Activated T-cell treated with anti-CD3 and anti-CD28 coated beads for 4 hours (primary cell): ENCODE results near the gene SLC18A2.
"Not testable (repeated sequence)": the region's sequence is repeated elsewhere in the genome, so short reads cannot be mapped to it uniquely, and the experiment has no call there.

Experiments used
- DNase-seq: peaks from one replicate; pipeline ENCODE4 v3.0.0-alpha.2; 2020

The SLC18A2 gene

GRCh38 chr10:117266400-117266799, 25.5 kb downstream of the SLC18A2 start:
- DNase-seq = no peak

- DNase-seq = no peak
These were observed 25.9 kb downstream of the SLC18A2 start for GRCh38 chr10:117266812-117267211.

DNA sequence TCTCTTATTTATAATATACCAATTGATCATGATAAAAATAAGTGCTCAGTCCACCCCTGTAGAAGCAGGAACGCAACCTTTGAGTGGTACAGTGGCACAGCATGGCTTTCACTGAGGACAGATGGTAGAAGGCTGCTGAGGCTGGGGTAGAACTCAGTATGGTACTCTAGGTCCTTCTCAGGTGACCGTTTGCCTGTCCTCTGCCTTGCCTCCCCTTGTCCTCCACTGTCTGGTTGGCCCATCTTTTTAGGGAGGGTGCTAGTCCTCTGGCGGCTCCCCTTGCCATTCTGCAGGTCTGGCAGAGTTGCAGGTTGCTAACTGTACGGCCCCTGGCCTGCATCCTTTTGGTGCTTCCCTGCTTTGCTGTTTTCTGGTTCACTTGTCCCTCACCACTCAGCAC, 27.3 kb downstream of the SLC18A2 start:
- no peak for DNase-seq

DNA sequence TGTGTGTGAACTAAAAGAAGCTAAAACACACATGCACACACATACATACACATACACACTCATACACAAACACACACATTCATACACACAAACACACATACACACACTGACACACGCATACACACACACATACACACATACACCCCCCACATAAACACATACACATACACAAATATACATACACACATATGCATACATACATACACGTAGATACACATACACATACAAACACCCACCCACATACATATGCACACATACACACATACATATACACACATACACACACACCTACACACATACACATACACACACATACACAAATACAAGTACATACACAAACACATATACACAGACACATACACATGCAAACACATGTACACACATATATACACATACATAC, 28.0 kb downstream of the SLC18A2 start:
- DNase-seq = no peak

- no peak for DNase-seq
These were observed 30.5 kb downstream of the SLC18A2 start for GRCh38 chr10:117271427-117271826.

- DNase-seq = no peak
These were observed 31.5 kb downstream of the SLC18A2 start for GRCh38 chr10:117272195-117273076.

DNA sequence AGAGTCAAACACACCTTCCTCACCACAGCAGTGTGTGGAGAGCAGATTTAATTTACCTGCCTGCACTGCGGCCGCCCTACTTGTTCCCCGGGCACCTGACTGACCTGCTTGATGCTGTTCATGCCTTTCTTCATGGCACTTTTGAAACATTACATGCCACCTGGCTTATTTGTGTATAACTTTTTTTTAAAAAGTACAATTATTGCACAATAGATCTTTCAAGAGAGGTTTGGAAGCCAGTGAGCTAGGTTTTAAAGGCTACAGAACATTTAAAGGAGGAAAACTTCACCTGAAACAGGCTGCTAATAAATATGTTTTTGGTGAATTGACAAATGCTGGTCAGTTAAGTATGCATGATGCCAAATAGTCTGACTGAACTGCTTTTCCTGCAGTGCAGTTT, 33.1 kb downstream of the SLC18A2 start:
- no peak for DNase-seq

GRCh38 chr10:117274509-117274908, 33.6 kb downstream of the SLC18A2 start:
- DNase-seq = no peak

DNA sequence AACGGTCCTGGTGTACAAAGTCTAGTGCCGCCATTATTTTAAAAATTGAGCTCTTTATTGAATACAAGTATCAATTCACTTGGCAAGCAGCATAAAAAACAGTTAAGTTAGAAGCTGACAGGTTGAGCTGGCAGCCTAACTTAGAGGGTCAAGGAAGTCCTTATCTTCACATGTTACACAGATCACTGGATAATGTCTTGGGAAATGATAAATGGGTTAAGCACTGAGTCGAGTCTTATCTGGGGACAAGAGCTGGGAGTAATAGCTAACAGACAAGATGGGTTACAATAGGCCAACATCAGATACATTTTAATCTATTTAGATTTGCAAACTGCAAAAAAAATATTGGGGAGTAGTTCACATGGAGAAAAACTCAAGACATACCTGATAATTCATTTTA, 34.2 kb downstream of the SLC18A2 start:
- DNase-seq = no peak

DNA sequence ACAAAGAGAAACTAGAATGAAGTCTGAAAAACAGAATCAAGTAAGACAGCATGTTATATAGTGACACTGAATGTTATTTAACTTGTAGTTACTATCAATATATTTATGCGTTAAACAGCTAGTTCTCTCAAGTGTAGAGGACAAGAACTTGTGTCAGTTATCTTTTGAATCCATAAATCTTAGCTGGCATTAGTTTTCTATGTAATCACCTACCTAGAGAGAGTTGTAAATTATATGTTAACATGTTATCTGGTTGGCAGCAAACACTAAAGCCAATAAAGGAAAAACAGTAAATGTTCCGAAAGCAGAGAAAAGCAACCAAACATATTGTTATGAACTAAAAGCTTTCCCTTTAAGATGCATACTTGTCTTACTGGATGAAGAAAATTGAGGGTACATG, 36.8 kb downstream of the SLC18A2 start:
- DNase-seq = no peak

DNA sequence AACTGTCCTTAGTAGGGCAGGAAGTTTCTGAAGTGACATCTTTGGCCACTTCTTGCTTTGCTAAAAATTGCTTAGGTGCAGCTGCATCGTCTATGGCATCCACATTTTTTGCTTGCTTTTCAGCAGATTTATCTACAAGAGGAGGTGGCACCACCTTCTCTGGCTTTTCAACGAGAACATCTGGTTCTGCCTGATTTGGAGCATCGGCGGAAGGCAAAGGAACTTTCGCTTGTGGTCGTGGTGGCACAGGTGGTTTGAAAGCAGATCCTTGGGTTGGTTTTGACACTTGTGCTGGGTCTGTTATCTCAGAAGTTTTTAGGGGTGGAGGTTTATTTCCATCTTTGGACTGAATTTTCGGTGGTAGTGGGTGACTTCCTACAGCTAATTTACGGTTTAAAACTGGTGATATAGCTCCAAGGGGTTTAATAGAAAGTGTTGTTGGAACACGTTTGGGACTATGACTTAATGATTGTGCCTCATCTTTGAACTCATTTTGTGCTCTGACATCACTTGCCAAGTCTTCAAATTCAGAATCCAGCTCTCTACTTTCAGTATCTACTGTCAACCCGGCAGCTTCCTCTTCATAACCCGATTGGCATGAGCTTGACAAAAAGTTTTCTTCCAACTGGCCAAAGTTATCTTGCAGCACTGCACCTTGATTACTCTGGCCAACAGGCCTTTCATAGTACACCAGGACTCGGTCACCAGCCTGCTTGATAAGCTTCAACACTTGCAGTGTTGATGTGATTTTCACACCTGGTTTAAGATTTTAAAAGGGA, 44.0 kb downstream of the SLC18A2 start:
- no peak for DNase-seq

GRCh38 chr10:117290872-117291271, 50.0 kb downstream of the SLC18A2 start:
- not testable (repeated sequence) for DNase-seq

DNA sequence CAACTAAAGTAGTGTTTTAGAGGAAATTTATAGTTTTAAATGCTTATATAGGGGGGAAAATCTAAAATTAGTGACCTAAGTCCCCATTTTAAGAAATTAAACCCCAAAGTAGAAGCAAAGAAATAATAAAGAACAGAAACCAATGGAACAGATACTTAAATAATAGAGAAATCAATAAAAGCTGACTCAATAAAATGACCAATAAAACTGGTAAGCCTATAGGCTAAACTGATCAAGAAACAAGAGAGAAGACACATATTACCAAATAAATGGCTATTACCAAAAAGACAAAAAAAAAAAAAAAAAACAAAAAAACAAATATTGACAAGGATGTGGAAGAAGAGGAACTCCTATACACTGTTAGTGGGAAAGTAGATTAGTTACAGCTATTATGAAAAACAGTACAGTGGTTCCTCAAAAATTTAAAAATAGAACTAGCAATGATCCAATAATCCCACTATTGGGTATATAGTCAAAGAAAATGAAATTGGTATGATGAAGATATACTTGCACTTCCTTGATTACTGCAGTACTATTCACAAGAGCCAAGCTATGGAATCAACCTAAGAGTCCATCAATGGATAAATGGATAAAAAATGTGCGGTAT, 53.2 kb downstream of the SLC18A2 start:
- DNase-seq = no peak

DNA sequence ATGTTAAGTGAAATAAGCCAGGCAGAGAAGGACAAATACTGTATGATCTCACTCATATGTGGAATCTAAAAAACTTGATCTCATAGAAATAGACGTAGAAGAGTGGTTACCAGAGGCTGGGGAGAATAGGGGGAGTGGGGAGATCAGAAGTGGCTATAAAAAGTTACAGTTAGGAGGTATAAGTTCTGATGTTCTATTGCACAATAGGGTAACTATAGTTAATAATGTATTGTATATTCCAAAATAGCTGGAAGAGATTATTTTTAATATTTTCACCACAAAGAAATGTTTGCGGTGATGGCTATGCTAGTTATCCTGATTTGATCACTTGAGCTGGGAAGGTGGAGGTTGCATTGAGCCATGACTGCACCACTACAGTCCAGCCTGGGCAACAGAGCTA, 53.8 kb downstream of the SLC18A2 start:
- DNase-seq = no peak

DNA sequence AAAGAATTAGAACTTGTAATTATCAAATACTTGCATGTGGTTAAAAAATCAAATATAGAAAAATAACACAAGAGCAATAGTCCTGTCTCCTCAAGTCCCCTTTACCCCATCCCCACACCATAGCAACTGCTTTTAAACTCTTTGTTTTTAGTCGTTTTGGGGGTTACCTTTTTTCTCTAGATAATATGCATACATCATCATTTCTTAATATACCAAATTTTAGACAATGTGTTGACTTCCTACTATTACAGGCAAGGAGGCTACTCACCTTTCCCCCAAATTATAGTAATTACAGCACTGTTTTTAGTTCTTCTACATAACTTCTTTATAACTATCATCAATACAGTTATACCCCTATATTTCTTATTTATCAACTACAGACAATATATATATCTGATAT, 57.3 kb downstream of the SLC18A2 start:
- no peak for DNase-seq

DNA sequence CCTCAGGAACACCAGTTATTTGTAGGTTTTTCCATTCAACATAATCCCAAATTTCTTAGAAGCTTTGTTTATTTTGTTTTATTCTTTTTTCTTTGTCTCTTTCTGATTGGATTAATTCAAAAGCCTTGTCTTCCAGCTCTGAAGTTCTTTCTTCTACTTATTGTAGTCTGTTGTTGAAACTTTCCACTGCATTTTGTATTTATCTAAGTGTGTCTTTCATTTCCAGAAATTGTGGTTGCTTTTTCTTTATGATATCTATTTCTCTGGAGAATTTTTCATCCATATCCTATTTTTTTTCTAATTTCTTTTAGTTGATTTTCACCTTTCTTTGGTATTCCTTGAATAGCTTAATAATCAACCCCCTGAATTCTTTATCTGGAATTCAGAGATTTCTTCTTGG, 58.5 kb downstream of the SLC18A2 start:
- no peak for DNase-seq

DNA sequence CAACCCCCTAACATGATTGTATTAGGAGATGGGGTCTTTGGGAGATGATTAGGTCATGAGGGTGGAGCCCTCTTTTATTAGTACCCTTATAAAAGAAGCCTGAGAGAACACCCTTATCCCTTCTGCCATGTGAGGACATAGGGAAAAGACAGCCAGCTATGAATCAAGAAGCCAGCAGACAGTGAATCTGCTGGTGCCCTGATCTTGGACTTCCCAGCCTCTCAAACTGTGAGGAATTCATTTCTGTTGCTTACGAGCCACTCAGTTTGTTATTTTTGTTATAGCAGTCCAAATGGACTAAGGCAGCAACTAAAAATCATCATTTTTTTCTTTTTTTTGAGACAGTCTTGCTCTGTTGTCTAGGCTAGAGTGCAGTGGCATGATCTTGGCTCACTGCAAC, 59.8 kb downstream of the SLC18A2 start:
- DNase-seq = no peak

DNA sequence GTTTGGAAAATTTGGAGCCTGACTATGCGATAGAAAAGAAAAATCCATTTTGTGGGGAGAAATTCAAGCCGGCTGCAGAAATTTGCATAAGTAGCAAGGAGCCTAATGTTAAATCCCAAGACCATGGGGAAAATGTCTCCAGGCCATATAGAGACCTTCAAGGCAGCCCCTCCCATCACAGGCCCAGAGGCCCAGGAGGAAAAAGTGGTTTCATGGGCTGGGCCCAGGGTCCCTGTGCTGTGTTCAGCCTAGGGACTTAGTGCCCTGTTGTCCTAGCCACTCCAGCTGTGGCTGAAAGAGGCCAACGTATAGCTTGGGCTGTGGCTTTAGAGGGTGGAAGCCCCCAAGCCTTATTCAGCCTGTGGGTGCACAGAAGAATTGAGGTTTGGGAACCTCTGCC, 62.5 kb downstream of the SLC18A2 start:
- DNase-seq = not testable (repeated sequence)

DNA sequence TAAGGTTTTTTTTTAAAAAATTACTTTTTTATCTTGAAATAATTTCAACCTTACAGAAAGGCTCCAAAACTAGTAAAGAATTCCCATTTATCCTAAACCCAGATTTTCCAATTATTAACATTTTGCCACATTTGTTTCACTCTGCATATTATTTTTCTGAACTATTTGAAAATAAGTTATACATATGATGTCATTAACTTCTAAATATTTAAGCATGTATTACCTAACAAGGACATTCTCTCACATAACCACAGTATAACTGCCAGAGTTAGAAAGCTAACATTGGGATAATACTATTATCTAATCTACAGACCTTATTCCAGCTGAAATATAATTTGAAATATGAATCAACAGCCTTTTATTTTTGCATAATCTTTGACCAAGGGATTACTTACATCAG, 65.8 kb downstream of the SLC18A2 start:
- no peak for DNase-seq

- no peak for DNase-seq
These were observed 70.3 kb downstream of the SLC18A2 start for GRCh38 chr10:117311261-117311660.

GRCh38 chr10:117312430-117312829, 71.5 kb downstream of the SLC18A2 start:
- no peak for DNase-seq

DNA sequence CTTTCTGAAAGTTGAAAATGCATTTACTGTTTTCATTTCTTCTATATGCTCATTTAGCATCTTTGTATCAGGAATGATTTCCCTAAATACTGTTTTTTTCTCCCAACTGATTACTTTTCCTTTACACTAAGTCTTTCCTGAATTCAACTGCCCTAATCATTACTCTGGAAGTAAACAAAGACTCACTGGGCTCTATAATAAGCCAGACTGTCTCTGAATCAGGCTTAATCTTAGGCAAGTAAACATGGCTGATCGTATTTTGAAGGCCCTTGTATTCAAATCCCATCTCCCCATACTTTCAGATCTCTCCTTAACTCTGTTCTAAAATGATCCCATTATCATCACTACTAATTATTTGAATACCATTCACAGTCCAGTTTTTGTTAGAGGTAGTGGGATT, 72.7 kb downstream of the SLC18A2 start:
- DNase-seq = no peak

DNA sequence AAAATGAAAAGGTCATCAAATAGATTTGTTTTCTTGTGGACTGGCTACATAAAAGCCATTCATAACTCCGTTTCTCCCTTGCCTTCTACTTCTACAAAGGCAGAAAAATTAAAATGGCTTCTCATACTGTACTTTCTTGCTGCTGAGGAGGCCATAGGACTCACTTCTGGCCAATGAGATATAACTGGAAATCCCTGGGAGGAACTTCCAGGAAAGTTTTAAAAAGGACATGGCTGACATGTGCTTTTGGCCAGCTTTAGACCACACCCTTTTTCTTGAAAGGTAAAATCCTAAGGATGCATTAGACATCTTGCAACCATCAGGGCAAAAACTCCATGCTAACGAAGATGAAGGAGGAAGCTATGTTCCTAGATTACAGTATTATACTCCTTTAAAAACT, 75.8 kb downstream of the SLC18A2 start:
- no peak for DNase-seq

- no peak for DNase-seq
These were observed 78.0 kb downstream of the SLC18A2 start for GRCh38 chr10:117318909-117319308.
